Activated T-cell treated with anti-CD3 and anti-CD28 coated beads for 1 hour (primary cell): ENCODE measurements around the gene EMC9.
"Not testable (repeated sequence)": the region's sequence is repeated elsewhere in the genome, so short reads cannot be mapped to it uniquely, and the experiment has no call there.

Experiments
- DNase-seq: peaks from one replicate; pipeline ENCODE4 v3.0.0-alpha.2; 2020; ENCODE audit warnings: low read depth

The EMC9 gene

GRCh38 chr14:24108336-24108874 is 33.0 kb downstream of the EMC9 start:
- DNase-seq = no peak

GRCh38 chr14:24106672-24107271 is 34.6 kb downstream of the EMC9 start:
- DNase-seq = no peak

- not testable (repeated sequence) for DNase-seq
These were observed 35.7 kb downstream of the EMC9 start for GRCh38 chr14:24105609-24106239.

GRCh38 chr14:24103451-24103850 is 37.9 kb downstream of the EMC9 start:
- DNase-seq = no peak

GRCh38 chr14:24102357-24103048 is 38.9 kb downstream of the EMC9 start:
- no peak for DNase-seq

GRCh38 chr14:24100982-24101494 is 40.4 kb downstream of the EMC9 start:
- no peak for DNase-seq

- DNase-seq = no peak
These were observed 41.0 kb downstream of the EMC9 start for GRCh38 chr14:24100197-24100981.

GRCh38 chr14:24098927-24099813 is 42.2 kb downstream of the EMC9 start:
- DNase-seq = no peak

- no peak for DNase-seq
These were observed 43.0 kb downstream of the EMC9 start for GRCh38 chr14:24098229-24098926.

- DNase-seq = no peak
These were observed 44.7 kb downstream of the EMC9 start for GRCh38 chr14:24096545-24097181.

GRCh38 chr14:24095271-24096068 is 45.9 kb downstream of the EMC9 start:
- no peak for DNase-seq

- no peak for DNase-seq
These were observed 46.5 kb downstream of the EMC9 start for GRCh38 chr14:24094841-24095270.

GRCh38 chr14:24093901-24094840 is 47.2 kb downstream of the EMC9 start, which contains the start of gene PCK2:
Gene PCK2, plus strand, starts transcription at chr14:24094311. Its CDS starts 95 bp downstream, at chr14:24094406.
- peak; percentile 69 for DNase-seq

- no peak for DNase-seq
These were observed 48.0 kb downstream of the EMC9 start for GRCh38 chr14:24093207-24093900.

- no peak for DNase-seq
These were observed 48.7 kb downstream of the EMC9 start for GRCh38 chr14:24092505-24093206.

GRCh38 chr14:24092110-24092504 is 49.3 kb downstream of the EMC9 start:
- DNase-seq = no peak

- DNase-seq = no peak
These were observed 51.5 kb downstream of the EMC9 start for GRCh38 chr14:24089890-24090289.
